NCI-H2107 (cell line): ENCODE data around the gene CSTA.
A peak's percentile ranks its signal among the peaks of the same experiment; 100 is the strongest.

Source experiments
- DNase-seq: peaks from one replicate; lab custom pipeline; 2025; lab: John Stamatoyannopoulos, UW

Gene CSTA

GRCh38 chr3:122377975-122378374, 52.9 kb downstream of the CSTA start:
- no peak for DNase-seq

DNA sequence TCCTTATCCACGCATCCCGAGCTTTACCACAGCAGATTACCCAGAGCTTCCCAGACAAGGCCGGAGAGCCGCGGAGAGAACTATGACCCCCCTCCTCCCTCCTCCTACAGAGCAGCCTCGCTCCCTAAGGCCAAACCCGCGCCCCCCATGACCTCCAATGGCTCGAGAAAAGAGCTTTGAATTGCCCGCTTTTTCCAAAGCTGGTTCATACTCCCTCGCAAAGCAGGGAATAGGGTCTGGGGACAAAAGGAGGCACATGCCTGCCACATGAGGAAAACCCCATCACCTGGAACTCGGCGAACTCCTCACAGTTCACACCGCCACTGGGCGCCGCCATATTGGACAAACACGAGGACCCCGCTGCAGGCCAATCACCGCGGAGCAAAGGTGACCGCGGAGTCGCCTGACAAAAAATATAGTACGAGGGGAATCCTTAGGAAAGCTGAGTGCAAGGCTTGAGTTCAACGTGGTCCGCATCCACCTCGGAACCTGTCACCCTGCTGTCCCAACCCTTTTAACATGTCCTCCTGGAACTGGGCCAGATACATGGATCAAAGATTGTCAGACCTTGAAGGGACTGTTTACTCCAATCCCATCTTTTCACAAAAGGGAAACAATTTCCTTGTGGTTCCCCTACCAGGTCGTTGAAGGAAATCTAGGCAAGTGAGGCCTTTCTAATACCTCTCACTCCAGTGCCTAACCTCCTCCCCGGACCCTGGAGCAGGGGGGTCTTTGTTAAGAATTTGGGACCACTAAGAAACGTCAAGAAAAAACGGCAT, 58.0 kb downstream of the CSTA start, which contains the start of gene MIX23:
MIX23 (minus strand) TSS at position 344 of the 779 bp plus-strand sequence; CDS start at position 337, 7 bp downstream.
- peak; percentile 82 for DNase-seq

DNA sequence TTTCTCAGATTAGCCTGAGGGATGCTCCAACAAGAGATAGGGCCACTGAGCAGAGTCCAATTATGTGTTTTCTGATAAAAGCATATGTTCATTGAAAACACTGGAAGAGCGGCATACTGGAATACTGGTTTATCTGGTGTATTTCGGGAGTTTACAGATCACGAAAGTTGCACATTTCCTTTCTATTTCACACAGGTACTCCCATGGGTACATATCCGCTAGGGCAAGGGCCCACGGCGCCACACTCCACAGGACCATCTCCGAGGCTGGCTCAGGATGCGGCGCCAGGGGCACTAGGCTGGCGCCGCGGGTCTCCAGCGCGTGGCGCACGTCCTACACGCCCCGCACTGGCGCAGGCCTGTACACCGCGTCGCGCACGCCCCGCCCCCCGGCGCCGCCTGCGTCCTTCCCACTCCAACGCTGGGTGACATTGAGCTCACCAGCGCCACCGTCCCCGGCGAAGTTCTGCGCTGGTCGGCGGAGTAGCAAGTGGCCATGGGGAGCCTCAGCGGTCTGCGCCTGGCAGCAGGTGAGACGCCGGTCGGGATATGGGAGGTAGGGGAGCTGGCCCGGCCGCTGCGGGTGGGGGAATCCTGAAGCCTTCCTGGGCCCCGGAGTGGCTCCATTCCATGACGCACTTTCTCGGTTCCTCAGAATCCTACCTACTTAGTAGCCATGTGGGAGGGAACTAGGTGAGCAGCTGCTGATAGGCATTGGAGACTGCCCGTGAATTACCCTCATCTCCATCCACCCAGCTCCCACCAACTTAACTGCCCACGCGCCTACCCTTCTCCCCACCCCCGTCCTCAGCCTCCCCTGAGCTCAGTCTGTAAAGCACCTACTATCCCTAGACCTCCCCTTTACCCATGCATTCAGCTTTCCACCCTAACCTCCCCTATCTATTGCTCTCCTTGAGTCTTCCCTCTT, 59.0 kb downstream of the CSTA start, which contains the start of gene FAM162A:
FAM162A (plus strand) TSS at position 412 of the 927 bp plus-strand sequence; CDS start at position 496, 84 bp downstream.
- peak; percentile 90 for DNase-seq

DNA sequence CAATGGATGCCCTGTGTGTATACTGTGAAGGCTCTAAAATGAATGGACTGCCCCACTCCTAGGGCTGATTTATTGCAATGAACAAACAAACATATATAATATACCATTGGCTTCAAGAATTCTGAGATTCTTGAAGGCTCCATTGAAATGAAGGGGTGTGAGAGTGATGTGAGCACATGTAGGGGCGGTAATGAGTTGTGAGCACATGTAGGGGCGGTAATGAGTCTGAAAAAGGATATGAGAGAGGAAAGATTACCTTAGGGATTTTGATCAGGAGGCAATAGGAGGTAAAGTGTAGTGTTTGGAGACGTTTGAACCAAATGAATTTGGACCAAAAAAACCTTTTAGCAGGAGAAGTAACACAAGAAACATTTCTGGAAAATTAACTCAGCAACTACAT, 62.7 kb downstream of the CSTA start:
- DNase-seq, result no peak

DNA sequence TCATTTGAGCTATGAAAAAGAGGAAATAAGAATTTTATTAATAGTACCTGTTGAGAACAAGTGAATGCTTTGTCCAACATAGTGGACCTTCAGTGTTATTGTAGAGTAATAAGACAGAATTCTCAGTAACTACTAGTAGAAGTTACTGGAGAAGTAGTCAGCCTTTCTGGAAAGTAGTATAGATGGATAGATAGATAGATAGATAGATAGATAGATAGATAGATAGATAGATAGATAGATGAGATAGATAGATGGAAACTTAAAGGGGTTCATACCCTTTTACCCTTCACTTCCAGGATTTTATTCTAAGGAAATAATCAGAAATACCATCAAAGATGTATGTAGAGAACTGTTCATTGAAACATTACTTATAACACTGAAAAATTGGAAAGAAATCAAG, 64.1 kb downstream of the CSTA start:
- DNase-seq, result no peak

DNA sequence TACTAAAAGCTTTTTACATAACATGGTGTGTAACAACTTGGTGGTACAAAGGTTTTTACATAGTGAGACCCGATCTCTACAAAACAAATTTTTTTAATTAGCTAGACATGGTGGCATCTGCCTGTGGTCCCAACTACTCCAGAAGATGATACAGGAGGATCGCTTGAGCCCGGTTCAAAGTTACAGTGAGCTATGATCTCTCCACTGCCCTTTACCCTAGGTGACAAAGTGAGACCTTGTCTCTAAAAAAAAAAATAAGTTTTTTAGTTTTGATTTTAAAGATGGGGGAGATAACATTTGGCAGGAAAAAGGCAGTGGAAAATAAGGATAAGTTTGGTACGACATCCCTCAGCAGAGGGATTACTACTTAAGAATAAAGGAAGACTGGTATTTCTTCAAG, 64.8 kb downstream of the CSTA start:
- no peak for DNase-seq

DNA sequence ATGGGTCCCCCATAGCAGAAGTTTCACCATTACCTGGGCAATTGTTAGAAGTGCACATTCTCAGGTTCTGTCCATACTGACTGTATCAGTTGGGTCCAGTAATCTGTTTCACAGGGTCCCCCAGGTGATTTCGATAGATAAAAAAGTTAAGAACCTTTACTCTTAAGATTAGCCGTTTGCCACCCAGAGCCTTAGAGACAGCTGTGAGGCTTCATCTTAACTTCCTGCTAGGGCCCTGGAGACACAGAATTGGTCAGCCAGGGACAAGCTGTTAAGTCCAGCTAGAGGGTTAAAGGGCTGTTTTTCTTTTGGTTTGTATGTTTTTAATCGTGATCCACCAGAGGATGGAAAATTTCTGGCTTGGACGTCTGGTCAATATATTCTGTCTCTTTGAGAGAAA, 65.6 kb downstream of the CSTA start:
- DNase-seq, result no peak
